NCI-H2107 (cell line): ENCODE results near the gene GLYATL2.

ENCODE experiments used
- DNase-seq: peaks from one replicate; lab custom pipeline; 2025; lab: John Stamatoyannopoulos, UW

Gene GLYATL2

GRCh38 chr11:58796333-58796732 lies 48.2 kb downstream of the GLYATL2 start:
- no peak for DNase-seq

GRCh38 chr11:58788355-58789023 lies 56.0 kb downstream of the GLYATL2 start:
- peak; percentile 20 for DNase-seq

- no peak for DNase-seq
Observed at GRCh38 chr11:58787903-58788302, 56.6 kb downstream of the GLYATL2 start.

GRCh38 chr11:58786693-58787092 lies 57.8 kb downstream of the GLYATL2 start:
- DNase-seq: no peak

- DNase-seq: no peak
Observed at GRCh38 chr11:58784995-58785394, 59.5 kb downstream of the GLYATL2 start.
